Gastroesophageal sphincter (tissue), 3 donors: Measurements from ENCODE around the gene MDFIC.

ENCODE experiments used
- CTCF ChIP-seq, 4 experiments: fragments of 200-600 bp in 2 of 4; fragments of 450-650 bp in 2 of 4; sonication (generic) in 1 of 4; IDR thresholded peaks; one replicate each; pipeline ENCODE4 v1.5.1; 2017 to 2019; ENCODE audit warnings: antibody characterized with exemption in 4 of 4, mild to moderate bottlenecking in 2 of 4, moderate library complexity in 2 of 4
- POLR2A ChIP-seq, 2 donors: fragments of 450-650 bp; IDR thresholded peaks; one replicate each; pipeline ENCODE4 v1.6.1; 2017; ENCODE audit warnings: antibody characterized with exemption in 2 of 2, mild to moderate bottlenecking in 2 of 2, moderate library complexity in 1 of 2

- TF ChIP-seq POLR2A (IDR thresholded peaks at IDR 0.05) (no peak), CTCF (IDR thresholded peaks at IDR 0.05) (no peak)
These were observed 11.8 kb downstream of the MDFIC start for GRCh38 chr7:114933658-114934057.
